HG03108 (cell line): ENCODE measurements around the gene MED22.
"Not testable (repeated sequence)": the region's sequence is repeated elsewhere in the genome, so short reads cannot be mapped to it uniquely, and the experiment has no call there.

Source experiments
- ATAC-seq: cut with Tn5 transposase; IDR thresholded peaks from one replicate; pipeline ENCODE4 v1.9.1; 2021; ENCODE audit warnings: moderate library complexity; ENCODE audit not compliant: unreplicated experiment

The MED22 gene

DNA sequence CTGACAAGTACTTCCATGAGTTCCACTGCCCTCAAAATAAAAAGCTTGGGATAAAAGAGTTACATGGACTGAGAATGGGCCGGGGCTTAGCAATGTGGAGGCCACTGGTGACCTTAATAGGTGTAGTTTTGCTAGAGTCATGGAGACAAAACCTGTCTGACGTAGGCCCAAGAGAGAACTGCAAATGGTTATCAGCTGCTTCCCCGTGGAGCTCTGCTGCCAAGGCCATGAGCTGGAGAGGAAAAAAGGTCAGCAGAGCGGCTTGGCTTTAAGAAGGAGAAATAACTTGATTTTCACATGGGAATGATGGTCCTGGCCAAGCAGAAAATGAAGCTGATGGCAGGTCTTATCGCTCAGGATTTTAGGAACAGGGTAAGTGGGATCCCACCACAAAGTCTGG is 8.3 kb downstream of the MED22 start:
- no peak for ATAC-seq

DNA sequence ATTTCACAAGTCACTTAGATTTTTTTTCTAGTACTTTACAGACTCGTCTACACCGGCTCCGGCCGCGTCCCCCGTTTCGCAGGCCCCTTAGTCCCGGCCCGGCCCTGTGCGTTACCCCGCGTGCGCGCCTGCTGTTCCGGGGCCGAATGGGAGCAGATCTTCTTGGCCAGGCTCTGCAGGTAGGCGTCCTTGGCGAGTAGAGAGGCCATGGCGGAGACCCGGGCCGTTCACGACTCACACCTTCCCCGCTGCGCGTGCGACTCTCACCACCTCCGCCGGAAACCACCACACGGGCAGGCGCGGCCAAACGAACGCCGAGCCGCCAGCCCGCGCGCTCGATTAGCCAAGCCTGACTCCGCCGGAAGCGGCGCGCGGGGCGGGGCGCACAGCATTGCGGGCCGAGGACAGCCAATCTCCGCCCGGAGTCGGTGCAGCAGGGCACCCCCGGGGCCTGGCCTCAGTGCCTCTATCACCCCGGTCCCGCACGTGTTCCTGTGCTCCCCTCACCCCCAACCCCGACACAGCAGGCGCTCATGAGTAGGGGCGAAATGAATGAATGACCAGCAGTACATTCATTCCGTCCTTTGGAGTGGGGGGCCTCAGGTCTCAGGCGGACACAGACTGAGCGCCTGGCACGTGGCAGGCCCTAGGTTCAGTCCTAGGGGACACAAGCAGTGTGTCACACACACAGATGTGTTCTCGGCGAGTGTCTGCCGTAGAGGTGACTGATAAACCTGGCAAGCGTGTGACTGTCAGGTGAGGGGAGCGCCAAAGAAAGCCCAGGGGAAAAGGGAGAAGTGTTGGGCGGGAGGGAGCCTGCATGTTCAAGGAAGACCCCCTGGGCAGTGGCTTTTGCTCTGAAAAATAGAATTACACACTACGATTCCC is 11.8 kb downstream of the MED22 start, which contains the start of gene SURF6:
Gene SURF6, minus strand, starts transcription at position 265 of the 888 bp plus-strand sequence. Its CDS starts 56 bp downstream, at position 209.
- peak; percentile 76 for ATAC-seq

DNA sequence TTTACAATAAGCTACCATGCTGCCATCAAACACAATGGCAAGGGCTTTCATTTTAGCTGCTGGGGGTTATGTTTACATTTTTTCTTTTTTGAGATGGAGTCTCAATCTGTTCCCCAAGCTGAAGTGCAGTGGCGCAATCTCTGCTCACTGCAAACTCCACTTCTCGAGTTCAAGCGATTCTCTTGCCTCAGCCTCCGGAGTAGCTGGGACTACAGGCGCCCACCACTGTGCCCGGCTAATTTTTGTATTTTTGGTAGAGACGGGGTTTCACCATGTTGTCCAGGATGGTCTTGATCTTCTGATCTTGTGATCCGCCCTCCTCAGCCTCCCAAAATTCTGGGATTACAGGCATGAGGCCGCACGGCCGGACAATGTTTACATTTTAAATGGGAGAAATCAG is 13.0 kb downstream of the MED22 start:
- ATAC-seq, result not testable (repeated sequence)

DNA sequence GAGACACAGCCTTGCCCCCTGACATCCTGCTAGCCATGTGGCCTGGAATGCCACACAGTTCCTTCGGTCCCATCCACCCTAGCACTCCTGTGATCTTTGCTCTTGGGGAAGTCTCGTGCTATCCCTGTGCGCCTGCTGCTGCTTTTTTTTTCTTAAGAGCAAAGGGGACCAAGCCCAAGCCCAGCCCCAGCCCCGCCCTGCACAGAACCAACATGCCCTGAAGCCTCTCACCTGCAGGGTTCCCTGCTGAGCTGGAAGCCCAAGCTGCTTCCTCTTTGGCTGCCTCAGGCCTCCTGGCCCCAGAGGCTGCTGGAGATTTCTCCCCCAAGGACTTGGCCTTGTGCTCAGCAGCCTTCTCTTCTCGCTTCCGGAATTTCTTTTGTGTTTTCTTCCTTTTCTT is 13.8 kb downstream of the MED22 start:
- no peak for ATAC-seq

DNA sequence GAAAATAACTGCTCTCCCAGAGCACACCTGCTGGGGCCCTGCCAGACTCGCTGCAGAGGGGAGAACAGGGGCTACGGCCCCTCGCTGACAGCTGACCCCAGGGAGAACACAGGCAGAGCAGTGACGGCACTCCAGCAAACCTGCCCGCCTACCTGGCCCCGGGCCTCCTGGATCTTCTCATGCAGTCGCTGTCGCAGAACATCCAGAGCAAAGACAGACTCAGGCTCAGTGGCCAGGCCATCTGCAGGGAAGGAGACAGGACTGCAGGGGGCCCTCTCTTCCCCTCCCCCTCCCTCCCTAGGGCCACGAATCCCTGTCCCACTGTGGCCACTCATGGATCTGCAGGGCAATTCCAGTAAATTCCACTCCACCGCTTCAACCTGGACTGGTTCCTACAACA is 14.4 kb downstream of the MED22 start:
- no peak for ATAC-seq

DNA sequence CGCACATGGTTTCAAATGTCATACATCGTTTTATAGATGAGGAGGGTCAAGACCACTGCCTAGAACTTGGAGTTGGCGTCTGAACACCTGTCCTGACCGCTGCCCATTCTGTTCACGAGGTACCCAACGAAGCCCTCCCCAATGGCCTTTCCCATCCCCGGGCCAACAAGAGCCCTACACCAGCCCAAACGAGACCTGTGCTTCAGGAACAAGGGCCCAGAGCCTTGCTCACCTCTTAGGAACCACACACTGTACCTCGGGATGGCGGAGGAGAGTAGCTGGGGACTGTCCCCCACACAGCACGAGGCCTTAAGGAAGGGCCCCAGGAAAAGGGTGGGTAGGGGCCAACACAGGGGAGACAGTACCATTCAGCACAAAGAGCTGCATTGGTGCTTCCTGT is 14.9 kb downstream of the MED22 start:
- ATAC-seq, result no peak

DNA sequence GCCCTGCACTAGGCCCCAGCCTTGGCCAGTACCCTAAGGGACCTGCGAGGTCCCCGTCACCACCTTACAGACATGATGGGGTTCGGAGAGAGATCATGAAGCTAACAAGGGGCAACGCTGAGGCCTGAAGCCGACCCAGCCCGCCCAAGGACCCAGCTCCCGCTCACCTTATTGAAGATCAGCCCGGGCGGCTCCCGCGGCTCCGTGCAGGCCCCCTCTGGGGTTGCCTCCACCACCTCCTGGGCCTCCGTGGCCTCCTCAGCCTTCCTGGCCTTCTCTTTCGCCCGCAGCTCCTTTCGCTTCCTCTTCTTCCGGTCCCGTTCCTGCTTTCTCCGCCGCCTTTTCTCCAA is 15.6 kb downstream of the MED22 start:
- ATAC-seq, result no peak

DNA sequence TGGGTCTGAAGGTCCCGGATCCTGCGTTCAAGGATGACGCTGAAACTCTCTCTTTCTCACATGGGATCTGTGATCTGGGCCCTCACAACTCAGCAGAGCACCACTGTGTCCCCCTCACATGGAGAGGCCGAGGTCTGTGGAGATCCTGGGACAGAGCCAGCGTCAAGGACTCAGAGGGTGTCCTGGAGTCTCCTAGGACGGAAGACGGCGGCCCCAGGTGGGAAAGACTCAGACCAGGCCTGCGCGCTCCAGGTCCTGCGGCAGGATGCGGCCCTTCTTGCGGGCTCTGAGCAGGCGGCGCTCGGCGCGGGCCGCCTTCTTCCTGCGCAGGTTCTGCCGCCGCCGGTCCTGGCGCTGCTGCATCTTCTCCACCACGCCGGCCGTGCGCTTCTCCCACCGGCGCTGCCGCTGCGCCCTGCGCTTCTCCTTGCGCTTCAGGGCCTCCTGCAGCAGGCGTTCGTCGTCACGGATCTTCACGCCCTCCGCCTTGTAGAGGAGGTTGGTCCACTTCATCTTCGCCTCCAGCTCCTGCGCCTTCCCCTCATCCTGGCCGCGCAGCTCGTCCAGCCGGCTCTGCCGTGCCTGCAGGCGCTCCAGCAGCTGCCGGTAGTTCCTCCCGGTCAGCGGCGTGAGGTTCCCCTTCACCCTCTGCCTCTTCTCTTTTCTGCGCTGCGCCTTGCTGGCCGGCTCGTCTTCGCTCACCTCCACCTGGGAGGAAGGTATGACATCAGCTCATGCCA is 16.1 kb downstream of the MED22 start:
- no peak for ATAC-seq

DNA sequence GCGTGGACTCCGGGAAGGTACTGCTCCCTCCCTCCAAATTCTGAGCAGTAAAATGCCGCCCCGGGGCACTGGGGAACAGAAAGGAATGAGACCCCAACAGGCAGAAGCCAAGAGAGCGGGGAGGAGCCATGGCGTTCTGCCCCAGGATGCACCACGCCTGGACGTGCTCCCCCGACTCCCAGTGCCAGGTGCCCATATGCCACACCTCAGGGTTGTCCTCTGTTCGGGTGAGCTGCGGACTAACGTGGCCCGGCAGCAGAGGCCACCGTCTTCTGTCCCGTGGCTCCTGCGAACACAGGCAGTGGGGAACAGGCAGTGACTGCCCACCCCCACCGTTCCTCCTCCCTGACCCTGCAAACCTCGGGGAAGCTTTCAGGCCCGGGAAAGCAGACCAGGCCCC is 16.7 kb downstream of the MED22 start:
- ATAC-seq, result no peak

DNA sequence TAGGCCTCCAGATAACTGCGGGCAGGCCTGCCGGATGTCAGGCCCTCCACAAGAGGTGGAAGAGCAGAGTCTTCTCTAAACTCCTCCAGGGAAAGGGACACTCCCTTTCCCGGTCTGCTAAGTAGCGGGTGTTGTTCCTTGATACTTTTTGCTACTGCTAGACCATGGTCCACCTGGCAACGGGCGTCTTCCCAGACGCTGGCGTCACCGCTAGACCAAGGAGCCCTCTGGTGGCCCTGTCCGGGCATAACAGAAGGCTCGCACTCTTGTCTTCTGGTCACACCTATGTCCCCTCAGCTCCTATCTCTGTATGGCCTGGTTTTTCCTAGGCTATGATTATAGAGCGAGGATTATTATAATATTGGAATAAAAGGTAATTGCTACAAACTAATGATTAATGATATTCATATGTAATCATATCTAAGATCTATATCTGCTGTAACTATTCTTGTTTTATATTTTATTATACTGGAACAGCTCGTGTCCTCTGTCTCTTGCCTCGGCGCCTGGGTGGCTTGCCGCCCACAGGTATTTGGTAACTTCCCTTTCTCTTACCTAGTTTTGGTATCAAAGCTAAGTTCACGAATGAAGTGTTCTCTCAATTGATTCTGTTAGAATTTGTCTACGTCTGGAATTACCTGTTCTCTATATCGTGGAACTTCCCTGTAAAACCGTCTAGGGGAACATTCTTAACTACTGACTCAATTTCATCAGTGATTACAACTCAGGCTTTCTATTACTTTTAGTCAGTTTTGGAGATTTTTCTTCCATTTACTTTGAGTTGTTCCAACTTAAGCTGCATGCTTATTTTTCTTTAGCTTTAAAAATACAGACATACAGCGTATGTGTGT is 18.4 kb downstream of the MED22 start:
- ATAC-seq, result not testable (repeated sequence)

DNA sequence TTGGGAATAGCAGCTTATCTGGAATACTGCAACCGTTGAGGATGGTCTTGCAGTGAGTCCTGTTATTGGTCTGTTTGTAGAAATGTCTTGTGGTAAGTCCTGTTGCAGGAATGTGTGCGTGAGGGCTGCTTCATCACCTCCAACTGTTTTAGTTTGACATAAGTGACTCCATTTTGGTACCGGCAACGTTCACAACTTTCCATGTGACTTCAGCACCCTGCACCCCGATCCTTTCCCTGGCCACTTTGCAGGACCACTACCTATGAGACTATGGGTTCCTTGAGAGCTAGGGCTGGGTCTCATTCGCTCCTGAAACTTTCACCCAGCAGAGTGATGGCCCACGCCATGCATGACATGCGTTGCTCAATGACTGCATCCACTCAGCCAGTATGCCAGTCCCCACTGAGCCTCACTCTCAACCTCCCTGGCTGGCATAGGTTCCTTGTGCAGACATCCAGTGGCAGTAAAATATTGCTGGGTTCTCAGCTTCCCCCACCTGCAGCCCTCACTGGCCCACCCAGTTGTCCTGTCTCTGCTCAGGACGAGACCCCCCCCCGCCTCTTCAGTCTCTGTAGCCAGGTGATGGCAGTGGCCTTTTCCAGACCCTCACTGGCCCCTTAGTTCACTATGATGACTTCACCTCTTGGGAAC is 20.0 kb downstream of the MED22 start:
- no peak for ATAC-seq

DNA sequence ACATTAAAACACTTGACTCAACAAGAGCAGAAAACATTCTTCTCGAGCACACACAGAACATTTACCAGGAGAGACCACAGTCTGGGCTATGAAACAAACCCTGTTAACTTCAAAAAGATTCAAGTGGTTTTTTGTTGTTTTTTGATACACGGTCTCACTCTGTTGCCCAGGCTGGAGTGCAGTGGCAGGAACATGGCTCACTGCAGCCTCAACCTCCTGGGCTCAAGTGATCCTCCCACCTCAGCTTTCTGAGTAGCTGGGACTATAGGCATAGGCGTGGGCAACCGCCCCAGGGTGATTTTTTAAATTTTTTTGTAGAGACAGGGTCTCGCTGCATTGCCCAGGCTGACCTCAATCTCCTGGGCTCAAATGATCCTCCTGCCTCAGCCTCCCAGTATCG is 20.9 kb downstream of the MED22 start:
- not testable (repeated sequence) for ATAC-seq

DNA sequence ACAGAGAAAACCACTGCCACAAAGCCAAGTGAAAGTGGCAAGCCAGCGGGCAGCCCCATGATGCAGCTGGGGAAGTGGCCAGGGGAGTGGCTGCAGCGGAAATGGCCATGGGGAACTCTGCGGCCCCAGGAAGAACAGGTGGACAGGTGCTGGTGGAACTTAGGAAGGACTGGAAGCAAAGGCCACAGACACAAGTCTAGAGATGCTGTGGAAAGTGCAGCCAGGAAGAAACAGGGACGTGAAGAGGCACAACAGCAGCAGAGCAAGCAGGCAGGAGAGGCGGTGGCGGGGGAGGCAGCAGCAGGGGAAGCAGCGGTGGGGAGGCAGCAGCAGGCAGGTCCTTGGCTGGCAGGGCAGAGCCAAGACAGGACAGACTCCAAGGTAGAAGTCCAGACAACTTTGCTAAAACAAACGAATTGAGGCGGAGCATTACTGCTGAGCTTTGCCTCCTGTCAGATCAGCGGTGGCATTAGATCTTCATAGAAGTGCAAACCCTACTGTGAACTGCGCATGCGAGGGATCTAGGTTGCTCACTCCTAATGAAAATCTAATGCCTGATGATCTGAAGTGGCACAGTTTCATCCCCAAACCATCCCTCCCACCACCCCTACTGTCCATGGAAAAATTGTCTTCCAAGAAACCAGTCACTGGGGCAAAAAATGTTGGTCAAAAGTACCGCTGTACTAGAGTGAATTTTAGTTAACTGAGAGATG is 23.8 kb downstream of the MED22 start:
- no peak for ATAC-seq

DNA sequence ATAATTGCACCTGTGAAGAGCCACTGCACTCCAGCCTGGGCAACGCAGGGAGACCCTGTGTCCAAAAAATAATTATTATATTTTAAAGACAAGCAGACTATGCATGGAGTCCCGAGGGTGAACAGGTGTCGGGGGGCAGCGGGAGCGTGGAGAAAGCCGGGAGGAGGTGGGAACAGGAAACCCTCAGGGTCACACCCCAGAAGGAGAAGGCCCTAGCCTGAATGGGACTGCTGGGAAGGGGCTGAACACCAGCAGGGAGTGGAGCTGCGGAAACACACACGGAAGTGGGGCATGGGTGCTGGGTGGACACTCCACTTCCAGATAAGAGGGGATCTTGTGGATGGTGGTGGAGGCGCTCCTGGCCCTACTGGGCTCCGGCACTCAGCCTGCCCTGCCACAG is 24.7 kb downstream of the MED22 start:
- no peak for ATAC-seq

DNA sequence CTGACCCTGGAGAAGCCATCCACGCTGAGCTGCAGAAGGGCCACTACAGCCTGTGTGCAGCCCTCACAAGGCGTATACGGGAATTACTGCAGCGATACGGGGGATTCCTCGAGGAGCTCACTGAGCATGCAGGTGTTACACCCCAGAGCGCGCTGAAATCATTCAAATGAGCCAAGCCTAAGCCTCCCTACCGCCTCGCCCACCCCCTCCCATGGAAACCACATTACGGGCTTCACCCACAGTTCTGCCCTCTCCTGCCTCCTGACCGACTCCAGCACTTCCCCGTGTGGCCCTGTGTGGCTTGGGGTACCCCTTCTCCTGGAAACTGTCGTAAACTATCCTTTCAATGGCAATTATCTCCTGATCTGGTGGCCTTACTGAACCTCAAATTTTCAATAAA is 25.2 kb downstream of the MED22 start:
- ATAC-seq, result no peak

DNA sequence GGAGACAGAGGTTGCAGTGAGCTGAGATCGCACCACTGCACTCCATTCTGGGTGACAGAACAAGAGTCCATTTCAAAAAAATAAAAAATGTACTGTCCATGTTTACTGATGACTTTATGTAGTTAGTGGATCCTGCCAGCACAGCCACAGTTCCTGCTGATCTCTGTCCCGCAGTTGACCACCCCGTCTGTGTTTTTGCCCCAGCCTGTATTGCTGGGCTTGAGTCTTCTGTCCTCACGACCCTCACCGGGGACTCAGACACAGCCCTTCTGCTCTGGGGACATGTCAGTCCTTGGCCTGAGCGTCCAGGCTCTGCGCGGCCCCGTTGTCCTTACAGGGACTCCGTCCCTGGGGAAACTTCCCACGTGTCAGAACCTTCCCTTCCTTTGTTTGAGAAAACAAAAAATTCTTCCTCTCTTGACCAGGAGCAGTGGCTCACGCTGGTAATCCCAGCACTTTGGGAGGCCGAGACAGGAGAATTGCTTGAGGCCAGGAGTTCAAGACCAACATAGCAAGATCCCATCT is 26.5 kb downstream of the MED22 start:
- no peak for ATAC-seq

DNA sequence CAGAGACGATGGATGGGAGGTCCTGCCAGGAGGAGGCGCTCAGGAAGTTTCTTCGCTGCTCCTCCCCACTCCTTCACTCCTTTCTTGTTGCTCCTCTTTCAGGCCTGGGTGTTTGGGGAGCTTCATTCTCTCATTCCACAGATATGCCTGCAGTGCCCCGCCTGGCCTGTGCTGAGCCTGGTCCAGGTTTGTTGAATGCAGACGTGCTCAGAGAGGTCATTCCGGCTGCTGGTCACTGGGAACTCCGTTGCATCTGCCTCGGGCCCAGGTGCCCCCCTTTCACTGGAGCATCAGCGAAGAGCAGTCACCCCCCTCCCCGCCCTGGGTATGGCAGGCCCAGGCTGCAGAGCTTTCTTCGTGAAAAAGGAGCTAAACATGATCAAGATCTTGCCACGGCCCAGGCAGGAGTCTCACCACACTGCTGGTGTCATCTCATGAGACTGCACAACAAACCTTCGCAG is 27.5 kb downstream of the MED22 start:
- no peak for ATAC-seq

DNA sequence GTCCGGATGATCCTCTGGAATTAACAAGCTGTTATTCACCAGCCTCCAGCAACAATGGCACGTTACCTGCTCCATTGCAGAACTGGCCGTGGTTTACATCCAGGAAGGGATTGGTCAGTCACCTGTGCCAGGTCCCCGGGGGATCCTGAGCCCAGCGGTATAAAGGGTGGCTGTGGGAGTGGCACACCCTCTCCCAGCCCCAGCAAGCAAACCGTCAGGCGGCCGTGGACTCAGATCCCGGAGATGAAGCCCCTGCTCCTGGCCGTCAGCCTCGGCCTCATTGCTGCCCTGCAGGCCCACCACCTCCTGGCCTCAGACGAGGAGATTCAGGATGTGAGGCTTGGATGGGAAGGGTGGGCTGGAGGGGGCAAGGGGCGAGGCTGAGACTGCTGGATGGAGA is 30.4 kb downstream of the MED22 start:
- not testable (repeated sequence) for ATAC-seq

DNA sequence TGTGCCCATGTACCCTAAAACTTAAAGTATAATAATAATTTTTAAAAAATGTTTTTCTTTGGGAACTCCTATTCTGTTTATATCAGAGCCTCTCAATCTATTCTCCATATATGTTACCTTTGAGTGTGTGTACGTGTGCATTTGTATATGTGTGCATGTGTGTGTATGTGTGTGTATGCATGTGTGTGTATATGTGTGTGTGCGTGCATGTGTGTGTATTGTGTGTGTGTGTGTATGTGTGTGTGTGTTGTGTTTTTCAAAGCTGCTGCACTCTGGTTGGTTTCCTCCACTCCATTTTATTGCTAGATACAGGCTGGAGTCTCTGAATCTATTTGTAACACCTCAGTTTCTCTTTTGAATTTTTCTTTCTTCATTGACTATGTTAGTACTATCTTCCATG is 31.9 kb downstream of the MED22 start:
- ATAC-seq, result no peak

DNA sequence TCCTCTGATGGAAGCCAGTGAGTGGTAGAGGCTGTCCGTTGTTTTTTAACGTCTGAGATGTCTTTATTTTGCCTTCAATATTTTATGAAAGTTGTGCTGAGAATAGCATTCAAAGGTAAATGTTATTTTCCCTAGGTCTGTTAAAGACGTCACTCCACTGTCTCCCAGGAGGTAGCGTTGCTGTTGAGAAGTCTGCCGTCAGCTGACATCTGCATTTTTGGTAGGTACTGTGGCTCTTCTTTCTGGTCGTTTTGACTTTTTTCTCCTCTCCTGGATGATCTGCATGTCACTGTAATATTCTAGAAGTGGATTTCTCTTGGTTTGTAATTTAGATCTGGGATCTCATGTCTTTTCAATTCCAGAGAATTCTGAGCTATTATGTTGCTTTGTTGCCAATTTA is 38.3 kb downstream of the MED22 start:
- no peak for ATAC-seq
